ENCODE measurements around the gene GADD45B. TPM values are rescaled to one million over a fixed set of nuclear protein-coding genes. Genes with fewer than 3 reads are reported as not detected.

GADD45B gene
- total RNA-seq, 1 experiment from 2014 or later: 16.4 TPM

GRCh38 chr19:2449019-2449418 is 26.9 kb upstream of the GADD45B start:
- BruUV-seq (replicated peaks): no TSS peak

DNA sequence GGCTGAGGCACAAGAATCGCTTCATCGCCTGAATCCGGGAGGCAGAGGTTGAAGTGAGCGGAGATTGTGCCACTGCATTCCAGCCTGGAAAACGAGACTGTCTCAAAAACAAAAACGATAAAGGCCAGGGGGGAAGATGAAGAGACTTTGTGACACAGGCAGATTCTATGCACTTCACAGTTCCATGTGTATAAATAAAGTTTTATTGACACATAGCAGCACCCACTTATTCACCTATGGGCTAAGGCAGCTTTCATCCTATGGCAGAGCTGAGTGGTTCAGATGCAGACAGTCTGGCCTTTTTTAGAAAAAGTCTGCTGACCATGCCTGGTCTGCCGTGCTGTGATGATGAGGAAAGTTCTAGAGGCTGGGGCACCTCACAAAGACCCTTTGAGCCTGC is 24.8 kb upstream of the GADD45B start:
- H3K4me1 ChIP-seq (ENCODE audit: insufficient read depth, low read length, poor library complexity, severe bottlenecking): peaks cover 15% of the 10 kb centered on the region
- no peaks in the 10 kb centered on the region for H3K9me3 ChIP-seq (ENCODE audit: low read depth, low read length, poor library complexity, severe bottlenecking)
- BruUV-seq (replicated peaks): no TSS peak
- POLR2A ChIA-PET (ENCODE audit: low non-redundant PET): no interaction called here
- TF ChIP-seq EZH2 (IDR thresholded peaks at IDR 0.05; ENCODE audit: borderline replicate concordance, low read depth, low read length, poor library complexity, severe bottlenecking): no peak
- TF ChIP-seq, protein P1, sequence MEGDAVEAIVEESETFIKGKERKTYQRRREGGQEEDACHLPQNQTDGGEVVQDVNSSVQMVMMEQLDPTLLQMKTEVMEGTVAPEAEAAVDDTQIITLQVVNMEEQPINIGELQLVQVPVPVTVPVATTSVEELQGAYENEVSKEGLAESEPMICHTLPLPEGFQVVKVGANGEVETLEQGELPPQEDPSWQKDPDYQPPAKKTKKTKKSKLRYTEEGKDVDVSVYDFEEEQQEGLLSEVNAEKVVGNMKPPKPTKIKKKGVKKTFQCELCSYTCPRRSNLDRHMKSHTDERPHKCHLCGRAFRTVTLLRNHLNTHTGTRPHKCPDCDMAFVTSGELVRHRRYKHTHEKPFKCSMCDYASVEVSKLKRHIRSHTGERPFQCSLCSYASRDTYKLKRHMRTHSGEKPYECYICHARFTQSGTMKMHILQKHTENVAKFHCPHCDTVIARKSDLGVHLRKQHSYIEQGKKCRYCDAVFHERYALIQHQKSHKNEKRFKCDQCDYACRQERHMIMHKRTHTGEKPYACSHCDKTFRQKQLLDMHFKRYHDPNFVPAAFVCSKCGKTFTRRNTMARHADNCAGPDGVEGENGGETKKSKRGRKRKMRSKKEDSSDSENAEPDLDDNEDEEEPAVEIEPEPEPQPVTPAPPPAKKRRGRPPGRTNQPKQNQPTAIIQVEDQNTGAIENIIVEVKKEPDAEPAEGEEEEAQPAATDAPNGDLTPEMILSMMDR (conservative IDR thresholded peaks at IDR 0.05; ENCODE audit: low read depth, low read length): no peak
- no peak overlapping the region for H3K4me3 ChIP-seq (ENCODE audit: low read depth, low read length, poor library complexity, severe bottlenecking)
- peaks cover 11% of the 10 kb centered on the region for H3K36me3 ChIP-seq (ENCODE audit: insufficient read depth, low read length, poor library complexity, severe bottlenecking)
- no peaks in the 10 kb centered on the region for H3K27me3 ChIP-seq (replicated peaks; ENCODE audit: insufficient read depth, low read depth, low read length, poor library complexity)
- no peak overlapping the region for H3K27ac ChIP-seq (ENCODE audit: low read depth, low read length, poor library complexity, severe bottlenecking)
- intact Hi-C loops (cut with micrococcal nuclease; ENCODE audit: unreplicated experiment): no loop called here
- no peak for DNase-seq (ENCODE audit: low spot score)
- CTCF ChIA-PET: no interaction called here

More at GRCh38 chr19:2449019-2449418, 26.9 kb upstream of the GADD45B start:
- Histone ChIP-seq H3K4me3 (ENCODE audit: low read depth, low read length, poor library complexity, severe bottlenecking) (no peak overlapping the region), H3K36me3 (ENCODE audit: insufficient read depth, low read length, poor library complexity, severe bottlenecking) (peaks cover 23% of the 10 kb centered on the region), H3K9me3 (ENCODE audit: low read depth, low read length, poor library complexity, severe bottlenecking) (no peaks in the 10 kb centered on the region), H3K27me3 (replicated peaks; ENCODE audit: insufficient read depth, low read depth, low read length, poor library complexity) (no peaks in the 10 kb centered on the region), H3K27ac (ENCODE audit: low read depth, low read length, poor library complexity, severe bottlenecking) (no peak overlapping the region), H3K4me1 (ENCODE audit: insufficient read depth, low read length, poor library complexity, severe bottlenecking) (peaks cover under 1% of the 10 kb centered on the region)
- CTCF ChIA-PET: no interaction called here
- POLR2A ChIA-PET (ENCODE audit: low non-redundant PET): no interaction called here
- no peak for DNase-seq (ENCODE audit: low spot score)
- TF ChIP-seq, protein P1 (conservative IDR thresholded peaks at IDR 0.05; ENCODE audit: low read depth, low read length): no peak
- TF ChIP-seq EZH2 (IDR thresholded peaks at IDR 0.05; ENCODE audit: borderline replicate concordance, low read depth, low read length, poor library complexity, severe bottlenecking): no peak
- intact Hi-C loops (cut with micrococcal nuclease; ENCODE audit: unreplicated experiment): no loop called here

DNA sequence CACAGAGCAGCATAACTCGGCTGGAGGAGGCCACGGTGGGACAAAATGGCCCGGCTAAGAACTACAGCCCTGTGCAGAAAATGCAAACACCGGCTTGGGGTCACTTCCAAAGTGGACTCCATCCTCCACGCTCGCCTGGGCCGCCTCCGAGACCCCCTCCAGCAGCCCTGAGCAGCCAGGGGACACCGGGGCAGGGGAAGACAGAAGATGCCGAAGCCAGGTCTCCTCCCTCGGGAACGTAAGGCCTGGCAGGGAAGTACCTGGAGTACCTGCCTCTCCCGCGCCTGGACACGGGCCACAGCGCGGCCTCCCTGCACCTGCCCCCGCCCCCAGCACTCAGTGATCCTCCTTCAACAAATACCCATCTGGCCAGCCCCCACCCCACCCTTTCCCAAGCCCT is 24.2 kb upstream of the GADD45B start:
- Histone ChIP-seq H3K4me3 (ENCODE audit: low read depth, low read length, poor library complexity, severe bottlenecking) (no peak overlapping the region), H3K36me3 (ENCODE audit: insufficient read depth, low read length, poor library complexity, severe bottlenecking) (peaks cover 11% of the 10 kb centered on the region), H3K27ac (ENCODE audit: low read depth, low read length, poor library complexity, severe bottlenecking) (no peak overlapping the region), H3K9me3 (ENCODE audit: low read depth, low read length, poor library complexity, severe bottlenecking) (no peaks in the 10 kb centered on the region), H3K4me1 (ENCODE audit: insufficient read depth, low read length, poor library complexity, severe bottlenecking) (peaks cover 15% of the 10 kb centered on the region), H3K27me3 (replicated peaks; ENCODE audit: insufficient read depth, low read depth, low read length, poor library complexity) (no peaks in the 10 kb centered on the region)
- POLR2A ChIA-PET (ENCODE audit: low non-redundant PET): no interaction called here
- CTCF ChIA-PET: no interaction called here
- TF ChIP-seq, protein P1 (conservative IDR thresholded peaks at IDR 0.05; ENCODE audit: low read depth, low read length): no peak
- TF ChIP-seq EZH2 (IDR thresholded peaks at IDR 0.05; ENCODE audit: borderline replicate concordance, low read depth, low read length, poor library complexity, severe bottlenecking): no peak
- BruUV-seq (replicated peaks): no TSS peak
- intact Hi-C loops (cut with micrococcal nuclease; ENCODE audit: unreplicated experiment): no loop called here
- DNase-seq (ENCODE audit: low spot score): no peak

All from A673 (cell line).